ENCODE measurements around the gene PPARG.

GRCh38 chr3:12307136-12307535 lies 18.3 kb downstream of the PPARG start:
- no peak for TF ChIP-seq CTCF (IDR thresholded peaks at IDR 0.05; ENCODE audit: low read depth, low read length, poor library complexity, severe bottlenecking)
- no peak for TF ChIP-seq EZH2phosphoT487 (IDR thresholded peaks at IDR 0.05; ENCODE audit: borderline replicate concordance, low read length)

All from DOHH2 (cell line).